ENCODE measurements around the gene RNF220.

The RNF220 gene

DNA sequence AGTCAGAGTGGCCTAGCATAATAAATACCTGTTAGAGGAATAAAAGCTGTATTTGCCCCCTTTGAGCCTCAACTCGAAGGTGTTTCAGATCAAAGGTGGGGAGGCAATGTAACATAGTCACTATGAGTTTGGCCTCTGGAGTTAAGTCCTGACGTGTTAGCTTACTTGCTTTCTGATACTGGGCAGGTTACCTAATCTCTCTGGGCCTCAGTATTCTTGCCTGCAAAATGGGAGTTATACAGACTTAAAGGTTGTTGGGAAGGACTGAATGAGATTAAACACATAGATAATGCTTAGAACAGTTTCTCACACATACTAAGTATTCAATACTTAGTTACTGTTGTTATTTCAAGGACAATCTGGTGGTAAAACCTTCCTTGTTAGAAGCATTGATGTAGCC, 15.5 kb downstream of the RNF220 start:
- FAIRE-seq = no peak
- no peak for DNase-seq (ENCODE audit: insufficient read length)
- TF ChIP-seq POLR2AphosphoS5 (IDR thresholded peaks at IDR 0.05; ENCODE audit: low read depth, low read length) = no peak
- TF ChIP-seq POLR2A (IDR thresholded peaks at IDR 0.05; ENCODE audit: low read depth, low read length) = no peak
- no peak for TF ChIP-seq TAF1 (IDR thresholded peaks at IDR 0.05; ENCODE audit: borderline replicate concordance, low read depth, low read length)

DNA sequence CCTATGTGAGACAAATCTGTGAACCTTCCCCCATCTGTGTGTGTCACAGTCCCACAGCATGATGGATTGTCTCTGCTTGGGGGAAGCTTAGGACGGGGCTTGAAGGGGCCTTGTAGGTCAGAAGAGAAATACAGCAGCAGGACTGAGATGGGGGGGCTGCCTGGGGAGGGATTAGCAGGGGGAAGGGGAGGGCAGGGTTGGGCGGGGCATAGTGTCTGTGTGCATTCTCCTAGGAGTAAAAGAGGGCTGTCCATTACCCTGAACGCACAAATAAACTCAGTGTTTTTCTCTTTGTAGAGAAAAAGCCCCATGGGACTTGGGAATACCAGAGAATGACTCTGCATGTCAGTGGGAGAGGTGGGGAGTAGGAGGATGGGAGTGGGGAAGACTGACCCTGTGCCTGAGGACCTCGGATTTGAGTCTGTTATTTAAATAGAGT, 16.4 kb downstream of the RNF220 start:
- DNase-seq (ENCODE audit: insufficient read length) = no peak
- no peak for FAIRE-seq
- no peak for TF ChIP-seq POLR2A (IDR thresholded peaks at IDR 0.05; ENCODE audit: low read depth, low read length)
- no peak for TF ChIP-seq TAF1 (IDR thresholded peaks at IDR 0.05; ENCODE audit: borderline replicate concordance, low read depth, low read length)
- no peak for TF ChIP-seq POLR2AphosphoS5 (IDR thresholded peaks at IDR 0.05; ENCODE audit: low read depth, low read length)

DNA sequence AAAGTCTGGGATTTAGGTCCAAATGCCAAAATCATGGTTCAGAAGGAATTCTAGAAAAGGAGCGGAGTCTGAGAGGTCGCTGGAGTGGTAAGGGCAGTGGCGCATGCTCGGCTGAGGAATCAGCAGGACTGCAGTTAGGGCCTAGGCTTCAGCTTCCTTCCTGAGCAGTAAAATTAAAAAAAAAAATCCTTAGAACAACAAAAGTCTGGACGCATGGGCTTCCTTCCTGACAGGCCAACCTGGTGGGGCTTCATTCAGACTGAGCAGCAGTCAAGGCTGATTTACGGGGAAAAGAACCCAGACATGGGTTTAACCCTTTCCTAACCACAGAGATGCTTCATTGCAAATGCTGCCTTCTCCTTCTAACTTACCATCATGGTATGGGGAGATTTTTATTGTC, 17.1 kb downstream of the RNF220 start:
- TF ChIP-seq POLR2AphosphoS5 (IDR thresholded peaks at IDR 0.05; ENCODE audit: low read depth, low read length) (no peak), TAF1 (IDR thresholded peaks at IDR 0.05; ENCODE audit: borderline replicate concordance, low read depth, low read length) (no peak), POLR2A (IDR thresholded peaks at IDR 0.05; ENCODE audit: low read depth, low read length) (no peak)
- FAIRE-seq = no peak
- DNase-seq (ENCODE audit: insufficient read length) = no peak

DNA sequence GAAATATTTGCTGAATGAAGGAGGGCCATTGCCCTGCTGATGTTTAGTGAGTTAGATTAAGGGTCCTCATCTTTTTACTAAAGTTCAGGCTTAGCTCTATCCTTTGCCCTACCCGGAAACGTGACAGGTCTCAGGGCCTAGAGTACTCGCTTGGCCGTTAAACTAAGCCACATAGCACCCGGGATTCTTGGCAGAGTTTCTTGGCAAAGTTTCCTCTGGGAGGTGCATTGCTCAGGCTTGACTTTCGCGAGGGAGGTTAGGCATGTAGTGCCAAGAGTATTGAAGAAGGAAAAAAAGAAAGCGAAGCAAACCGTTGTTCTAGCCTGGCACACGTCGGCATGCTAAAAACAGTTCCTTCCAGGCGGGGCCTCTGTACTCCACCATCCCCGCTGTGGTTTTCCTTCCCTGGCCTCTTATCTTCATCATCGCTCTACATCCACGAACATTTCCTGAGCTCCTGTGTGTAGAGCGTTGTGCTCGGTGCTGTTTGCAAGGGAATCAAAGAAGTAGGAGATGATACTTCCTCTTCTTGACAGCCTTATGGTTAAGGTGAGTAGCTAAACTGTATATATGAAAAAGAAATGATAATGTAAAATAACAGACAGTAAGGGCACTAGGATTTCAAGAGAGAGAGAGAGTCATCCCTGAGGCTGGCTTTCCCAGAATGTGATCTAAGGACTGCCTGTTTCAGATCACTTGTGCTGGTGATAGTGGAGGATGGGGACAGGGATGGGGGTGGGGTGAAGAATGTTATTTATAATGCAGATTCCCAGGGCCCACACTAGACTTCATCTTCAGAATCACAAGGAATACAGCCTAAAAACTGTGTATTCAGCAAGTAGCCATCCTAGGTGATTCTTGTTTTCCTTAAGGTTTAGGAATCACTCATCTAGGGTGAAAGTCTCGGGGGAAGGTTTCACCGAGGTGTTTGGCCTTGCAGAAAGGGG, 18.8 kb downstream of the RNF220 start:
- no peak for DNase-seq (ENCODE audit: insufficient read length)
- TF ChIP-seq TAF1 (IDR thresholded peaks at IDR 0.05; ENCODE audit: borderline replicate concordance, low read depth, low read length) (no peak), POLR2A (IDR thresholded peaks at IDR 0.05; ENCODE audit: low read depth, low read length) (no peak), POLR2AphosphoS5 (IDR thresholded peaks at IDR 0.05; ENCODE audit: low read depth, low read length) (no peak)
- FAIRE-seq = no peak

DNA sequence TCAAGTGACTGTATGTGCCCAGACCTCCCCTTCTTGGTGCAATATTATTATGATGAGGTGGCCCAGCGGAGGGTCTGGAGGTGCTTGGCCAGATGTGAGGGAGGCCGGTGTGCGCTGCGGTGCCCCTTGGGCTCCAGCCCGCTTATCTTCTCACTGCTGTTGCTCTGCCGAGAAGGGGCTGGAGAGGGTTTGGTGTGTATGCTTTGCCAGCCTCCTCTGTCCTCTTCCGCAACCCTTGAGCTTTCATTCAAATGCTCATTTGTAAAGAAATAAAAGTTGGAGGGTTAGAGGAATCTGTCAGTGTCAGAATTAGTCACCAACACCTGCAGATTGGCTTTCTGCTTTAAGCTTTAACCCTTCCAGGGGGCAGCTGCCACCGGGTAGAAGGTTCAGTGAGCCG, 19.7 kb downstream of the RNF220 start:
- DNase-seq (ENCODE audit: insufficient read length) = no peak
- TF ChIP-seq POLR2A (IDR thresholded peaks at IDR 0.05; ENCODE audit: low read depth, low read length) (no peak), POLR2AphosphoS5 (IDR thresholded peaks at IDR 0.05; ENCODE audit: low read depth, low read length) (no peak), TAF1 (IDR thresholded peaks at IDR 0.05; ENCODE audit: borderline replicate concordance, low read depth, low read length) (no peak)
- no peak for FAIRE-seq

DNA sequence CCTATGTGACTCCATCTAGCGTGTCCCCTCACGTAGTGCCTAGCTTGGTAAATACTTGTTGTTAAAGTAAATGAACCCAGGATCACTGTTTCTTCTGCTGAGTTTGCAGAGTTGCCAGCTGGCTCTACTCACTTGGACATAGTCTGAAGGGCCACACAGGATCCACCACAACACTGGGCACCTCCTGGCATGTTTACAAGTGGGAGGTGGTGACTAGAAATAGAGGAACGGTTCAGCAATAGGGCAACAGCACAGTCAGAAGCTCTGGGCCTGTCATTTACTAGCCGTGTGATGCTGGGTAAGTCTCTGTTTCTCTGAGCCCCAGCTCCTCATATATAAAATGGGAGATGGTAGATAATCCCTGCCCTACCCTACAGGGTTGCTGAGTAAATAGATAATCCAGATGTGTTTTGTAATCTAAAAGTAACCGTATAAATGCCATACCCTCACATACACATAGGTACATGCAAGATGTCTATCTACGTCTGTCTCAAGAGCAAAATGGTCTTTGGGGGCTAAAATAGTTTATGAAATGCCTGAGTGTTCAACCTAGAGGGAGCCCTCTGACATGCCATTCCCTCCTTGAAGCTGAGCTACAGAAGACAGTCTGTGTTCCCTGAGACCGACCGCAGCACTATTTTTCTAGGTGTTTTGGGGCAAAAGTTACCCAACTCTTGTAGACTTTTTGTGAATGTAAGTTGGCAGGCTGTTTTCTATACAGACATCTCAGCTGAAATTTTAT, 20.5 kb downstream of the RNF220 start:
- DNase-seq (ENCODE audit: insufficient read length) = no peak
- TF ChIP-seq POLR2AphosphoS5 (IDR thresholded peaks at IDR 0.05; ENCODE audit: low read depth, low read length) (no peak), TAF1 (IDR thresholded peaks at IDR 0.05; ENCODE audit: borderline replicate concordance, low read depth, low read length) (no peak), POLR2A (IDR thresholded peaks at IDR 0.05; ENCODE audit: low read depth, low read length) (no peak)
- FAIRE-seq = no peak

DNA sequence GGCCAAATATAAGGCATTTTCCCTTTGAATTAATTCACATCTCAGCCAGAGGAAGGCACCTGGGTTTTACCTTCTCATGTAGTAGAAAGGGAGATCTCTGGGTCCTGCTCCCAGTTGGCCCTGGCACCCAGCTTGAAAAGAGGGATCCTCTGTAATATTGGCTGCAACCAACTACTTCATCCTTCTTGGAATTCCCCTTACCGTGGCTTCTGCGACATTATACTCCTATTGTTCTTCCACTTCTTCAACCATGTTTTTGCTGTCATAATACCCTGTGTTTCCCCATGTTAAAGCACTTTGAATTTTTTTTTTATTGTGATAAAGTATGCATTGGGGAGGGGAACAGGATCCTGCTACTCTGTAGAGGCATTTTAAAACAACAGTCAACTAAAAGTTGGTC, 26.8 kb downstream of the RNF220 start:
- no peak for FAIRE-seq

DNA sequence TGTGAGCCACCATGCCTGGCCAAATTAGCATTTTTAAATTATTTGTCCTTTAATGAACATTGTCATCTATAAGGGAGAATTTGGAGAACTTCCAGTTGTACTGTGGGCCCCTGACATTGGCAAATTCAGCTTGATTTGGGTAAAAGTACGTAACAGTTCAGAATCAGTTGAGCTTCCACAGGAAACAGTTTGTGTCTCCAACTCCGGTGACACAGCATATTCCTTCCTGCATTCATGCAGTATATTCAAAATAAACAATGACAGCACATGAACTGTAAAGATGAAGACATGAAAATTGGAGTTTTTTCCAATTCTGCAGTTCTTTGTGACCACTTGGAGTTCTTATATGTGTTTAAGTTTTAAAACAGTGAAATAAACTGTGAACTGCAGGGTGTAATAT, 28.2 kb downstream of the RNF220 start:
- TF ChIP-seq POLR2A (IDR thresholded peaks at IDR 0.05; ENCODE audit: low read depth, low read length) = no peak
- TF ChIP-seq POLR2AphosphoS5 (IDR thresholded peaks at IDR 0.05; ENCODE audit: low read depth, low read length) = no peak
- no peak for TF ChIP-seq TAF1 (IDR thresholded peaks at IDR 0.05; ENCODE audit: borderline replicate concordance, low read depth, low read length)
- DNase-seq (ENCODE audit: insufficient read length) = no peak
- FAIRE-seq = peak; percentile 46

More for the DNA sequence above, 26.8 kb downstream of the RNF220 start:
- DNase-seq (ENCODE audit: insufficient read length) = no peak
- TF ChIP-seq TAF1 (IDR thresholded peaks at IDR 0.05; ENCODE audit: borderline replicate concordance, low read depth, low read length) (no peak), POLR2AphosphoS5 (IDR thresholded peaks at IDR 0.05; ENCODE audit: low read depth, low read length) (no peak), POLR2A (IDR thresholded peaks at IDR 0.05; ENCODE audit: low read depth, low read length) (no peak)

DNA sequence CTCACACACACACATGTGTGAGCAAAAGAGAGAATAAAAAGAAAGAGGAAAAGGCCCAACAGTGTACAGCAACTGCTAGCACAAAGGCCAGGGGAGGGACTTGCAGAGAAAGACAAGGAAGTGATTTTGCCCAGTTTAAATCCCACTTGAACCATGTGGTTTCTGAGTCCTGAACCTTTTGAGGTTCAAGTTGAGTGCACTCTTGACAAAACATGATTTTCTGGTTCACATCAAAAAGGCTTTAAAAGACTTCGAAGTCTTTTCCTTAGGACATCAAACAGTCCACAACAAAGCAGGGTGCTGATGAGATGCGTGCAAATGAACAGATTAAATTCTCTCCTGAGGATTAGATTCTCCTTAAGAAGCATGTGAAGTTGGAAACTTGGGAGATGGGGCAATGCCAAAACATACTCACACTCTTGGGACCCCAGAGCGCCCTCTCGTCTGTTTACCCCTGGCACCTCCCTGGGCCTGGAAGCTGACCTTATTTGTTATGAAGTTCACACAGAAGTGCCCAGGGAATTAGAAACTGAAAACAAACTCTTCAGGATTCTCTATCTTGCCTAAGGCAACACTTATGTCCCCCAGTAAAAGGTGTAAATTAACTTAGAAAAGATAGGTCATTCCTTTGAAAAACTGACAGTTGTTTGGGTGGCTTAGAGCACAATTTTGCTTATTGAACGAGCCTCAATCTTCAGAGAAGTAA, 31.5 kb downstream of the RNF220 start:
- FAIRE-seq = no peak
- no peak for DNase-seq (ENCODE audit: insufficient read length)
- no peak for TF ChIP-seq POLR2A (IDR thresholded peaks at IDR 0.05; ENCODE audit: low read depth, low read length)
- no peak for TF ChIP-seq TAF1 (IDR thresholded peaks at IDR 0.05; ENCODE audit: borderline replicate concordance, low read depth, low read length)
- no peak for TF ChIP-seq POLR2AphosphoS5 (IDR thresholded peaks at IDR 0.05; ENCODE audit: low read depth, low read length)

DNA sequence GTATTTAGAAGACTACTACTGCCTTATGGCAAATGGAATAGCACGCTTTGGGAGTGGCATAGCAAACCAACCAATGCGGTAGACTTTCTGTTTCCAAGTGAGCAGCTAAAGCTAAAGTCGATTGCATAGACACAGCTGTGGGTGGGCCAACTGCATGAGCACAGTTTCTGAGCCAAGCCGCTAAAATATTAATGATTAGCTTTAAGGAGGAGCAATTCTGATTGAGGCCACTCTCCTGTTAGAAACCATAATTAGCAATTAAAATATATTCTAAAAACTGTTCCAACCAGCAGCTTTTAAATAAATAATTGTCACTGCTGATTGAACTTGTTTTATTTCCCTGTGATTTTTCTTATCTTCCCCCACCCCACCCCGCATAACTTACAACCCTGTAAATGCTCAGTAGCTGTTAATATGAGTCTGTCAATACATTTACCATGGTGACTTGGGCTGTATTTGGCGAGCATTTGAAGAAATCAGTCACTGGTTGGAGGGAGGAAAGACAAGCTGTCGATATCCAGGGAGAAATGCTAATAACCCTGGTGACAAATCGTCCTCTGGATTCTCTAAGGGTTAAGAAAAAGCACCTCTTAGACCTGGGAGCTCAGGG, 32.2 kb downstream of the RNF220 start:
- FAIRE-seq (no peak), DNase-seq (ENCODE audit: insufficient read length) (no peak)
- no peak for TF ChIP-seq POLR2A (IDR thresholded peaks at IDR 0.05; ENCODE audit: low read depth, low read length)
- TF ChIP-seq TAF1 (IDR thresholded peaks at IDR 0.05; ENCODE audit: borderline replicate concordance, low read depth, low read length) = no peak
- no peak for TF ChIP-seq POLR2AphosphoS5 (IDR thresholded peaks at IDR 0.05; ENCODE audit: low read depth, low read length)

DNA sequence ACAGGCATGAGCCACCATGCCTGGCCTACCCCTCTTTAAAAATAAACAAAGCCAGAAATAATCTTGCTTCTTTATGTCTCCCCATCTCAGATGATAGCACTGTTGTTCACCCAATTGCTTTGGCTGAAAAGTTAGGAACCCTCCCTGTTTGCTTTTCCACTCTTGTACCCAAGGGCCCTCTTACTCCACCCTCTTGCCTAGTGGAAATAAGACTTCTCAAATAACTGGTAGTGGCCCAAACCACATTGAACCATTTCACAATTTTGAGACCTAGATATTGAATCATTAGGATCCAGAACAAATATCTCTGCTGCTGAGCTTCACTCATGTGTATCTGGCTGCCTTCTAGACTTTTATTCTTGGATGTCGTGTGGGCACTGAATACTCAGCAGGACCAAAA, 37.7 kb downstream of the RNF220 start:
- TF ChIP-seq POLR2A (IDR thresholded peaks at IDR 0.05; ENCODE audit: low read depth, low read length) (no peak), POLR2AphosphoS5 (IDR thresholded peaks at IDR 0.05; ENCODE audit: low read depth, low read length) (no peak), TAF1 (IDR thresholded peaks at IDR 0.05; ENCODE audit: borderline replicate concordance, low read depth, low read length) (no peak)
- no peak for DNase-seq (ENCODE audit: insufficient read length)
- FAIRE-seq = no peak

Measured in GM12892 (cell line).